HG03558 (cell line): ENCODE measurements around the gene IDH3G.
A peak's percentile ranks its signal among the peaks of the same experiment; 100 is the strongest.
"Not testable (repeated sequence)": the region's sequence is repeated elsewhere in the genome, so short reads cannot be mapped to it uniquely, and the experiment has no call there.

Source experiments
- ATAC-seq: cut with Tn5 transposase; IDR thresholded peaks from one replicate; pipeline ENCODE4 v1.9.1; 2021; ENCODE audit warnings: moderate number of reproducible peaks; ENCODE audit not compliant: unreplicated experiment; ENCODE audit errors: extremely low read depth

IDH3G gene

GRCh38 chrX:153794018-153794896 is at the start of gene IDH3G, which contains the start of gene SSR4:
Gene IDH3G, minus strand, starts transcription at chrX:153794375. Its CDS starts 49 bp downstream, at chrX:153794326.
Gene SSR4, plus strand, starts transcription at chrX:153794668. Its CDS starts 20 bp downstream, at chrX:153794688.
- ATAC-seq = peak; percentile 65

- ATAC-seq = no peak
Observed at GRCh38 chrX:153836921-153837320, 42.7 kb upstream of the IDH3G start.

GRCh38 chrX:153832728-153833127 is 38.6 kb upstream of the IDH3G start:
- no peak for ATAC-seq

GRCh38 chrX:153831429-153832150 is 37.4 kb upstream of the IDH3G start:
- no peak for ATAC-seq

- ATAC-seq = no peak
Observed at GRCh38 chrX:153830640-153831428, 36.7 kb upstream of the IDH3G start.

- ATAC-seq = no peak
Observed at GRCh38 chrX:153829799-153830639, 35.8 kb upstream of the IDH3G start, which contains the start of gene PDZD4. Gene PDZD4, minus strand, starts transcription at chrX:153830544. Its CDS starts 246 bp downstream, at chrX:153830298.

GRCh38 chrX:153829549-153829798 is 35.3 kb upstream of the IDH3G start:
- ATAC-seq = no peak

GRCh38 chrX:153828723-153829548 is 34.8 kb upstream of the IDH3G start:
- no peak for ATAC-seq

- no peak for ATAC-seq
Observed at GRCh38 chrX:153828308-153828707, 34.1 kb upstream of the IDH3G start.

- no peak for ATAC-seq
Observed at GRCh38 chrX:153827903-153828302, 33.7 kb upstream of the IDH3G start.

GRCh38 chrX:153827016-153827415 is 32.8 kb upstream of the IDH3G start:
- no peak for ATAC-seq

GRCh38 chrX:153825042-153825441 is 30.9 kb upstream of the IDH3G start:
- ATAC-seq = no peak

- no peak for ATAC-seq
Observed at GRCh38 chrX:153824348-153824747, 30.2 kb upstream of the IDH3G start.

GRCh38 chrX:153821066-153821465 is 26.9 kb upstream of the IDH3G start:
- ATAC-seq = no peak

GRCh38 chrX:153820601-153821000 is 26.4 kb upstream of the IDH3G start:
- no peak for ATAC-seq

GRCh38 chrX:153819384-153820040 is 25.3 kb upstream of the IDH3G start:
- ATAC-seq = no peak

- no peak for ATAC-seq
Observed at GRCh38 chrX:153818571-153819383, 24.6 kb upstream of the IDH3G start.

- ATAC-seq = not testable (repeated sequence)
Observed at GRCh38 chrX:153818064-153818463, 23.9 kb upstream of the IDH3G start.
